Mucosa of descending colon (tissue), 3 donors: Measurements from ENCODE around the gene BIN1. TPM values are rescaled to one million over a fixed set of nuclear protein-coding genes. Genes with fewer than 3 reads are reported as not detected.

Experiments
- ATAC-seq: fragments of 200-7000 bp; cut with Tn5 transposase; one replicate; pipeline ENCODE4 v1.9.1; 2020; ENCODE audit warnings: mild to moderate bottlenecking, moderate library complexity
- DNase-seq, 3 donors: peaks; one replicate each; pipeline ENCODE4 v3.0.0-alpha.2; 2020
- H3K36me3 ChIP-seq: fragments of 200-600 bp; one replicate; pipeline ENCODE4 v1.8.0; 2021; ENCODE audit warnings: low read depth, mild to moderate bottlenecking
- H3K4me1 ChIP-seq: fragments of 200-600 bp; one replicate; pipeline ENCODE4 v1.8.0; 2021; ENCODE audit warnings: low read depth, mild to moderate bottlenecking
- H3K4me3 ChIP-seq: fragments of 200-600 bp; one replicate; pipeline ENCODE4 v1.8.0; 2021; ENCODE audit warnings: mild to moderate bottlenecking
- H3K9me3 ChIP-seq: fragments of 200-600 bp; one replicate; pipeline ENCODE4 v1.8.0; 2021; ENCODE audit warnings: mild to moderate bottlenecking
- CTCF ChIP-seq: fragments of 200-600 bp; IDR thresholded peaks from one replicate; pipeline ENCODE4 v1.8.0; 2022; ENCODE audit warnings: antibody characterized with exemption, mild to moderate bottlenecking
- intact Hi-C, 2 donors: fragments of 100-400 bp; cut with DNase I in 1 of 2; cut with micrococcal nuclease in 1 of 2; formaldehyde crosslinking; loops; one replicate each; pipeline versions ENCODE4 v1.11.0 to v1.11.1; 2022; cut with DNase I, micrococcal nuclease
- total RNA-seq, 3 donors: library from RNA; stranded (reverse); fragmentation: NEBNext Ultra II Directional in 2 of 3; extraction: Animal tissue kit (Norgen Biotek cat#: 25700) in 2 of 3; gene quantifications; one replicate each; pipeline versions ENCODE4 v1.2.1 to v1.2.4, GENCODE V29; 2021 to 2023
- donor health status: DM: no; HTN: no; CAD: no; lungs with moderate emphysema.
- donor health status: DM: no; HTN: no; CAD: no.
- donor health status: DM: no; HTN: yes; CAD: no.

BIN1 gene
- total RNA-seq, 3 donors from 2014 or later = 37.6 to 65.7 (median 46.3) TPM

GRCh38 chr2:127069003-127069402 lies 38.0 kb downstream of the BIN1 start:
- intact Hi-C loops = loop anchor here in 1 of 2 donors (10.0 kb wide), 1 partner anchor 106 kb away; no protein-coding TSS in a partner anchor
- DNase-seq = no peak
- H3K4me1 ChIP-seq = peaks cover 6% of the 10 kb centered on the region
- ATAC-seq = no peak
- no peak overlapping the region for H3K4me3 ChIP-seq
- no peak for TF ChIP-seq CTCF
- H3K9me3 ChIP-seq = no peaks in the 10 kb centered on the region
- no peaks in the 10 kb centered on the region for H3K36me3 ChIP-seq

GRCh38 chr2:127068351-127068741 lies 38.6 kb downstream of the BIN1 start:
- peaks cover 6% of the 10 kb centered on the region for H3K4me1 ChIP-seq
- DNase-seq (no peak), ATAC-seq (no peak)
- TF ChIP-seq CTCF = no peak
- H3K4me3 ChIP-seq = no peak overlapping the region
- no peaks in the 10 kb centered on the region for H3K9me3 ChIP-seq
- H3K36me3 ChIP-seq = no peaks in the 10 kb centered on the region
- intact Hi-C loops = loop anchor here in 1 of 2 donors (10.0 kb wide), 1 partner anchor 106 kb away; no protein-coding TSS in a partner anchor

GRCh38 chr2:127067620-127068350 lies 39.2 kb downstream of the BIN1 start:
- intact Hi-C loops = loop anchor here in 1 of 2 donors (10.0 kb wide), 1 partner anchor 107 kb away; no protein-coding TSS in a partner anchor
- peak; percentile 81 to 91 (median 86) for DNase-seq
- no peaks in the 10 kb centered on the region for H3K9me3 ChIP-seq
- peak; percentile 70 for ATAC-seq
- no peak overlapping the region for H3K4me3 ChIP-seq
- H3K36me3 ChIP-seq = no peaks in the 10 kb centered on the region
- TF ChIP-seq CTCF = peak; percentile 76
- peaks cover 6% of the 10 kb centered on the region for H3K4me1 ChIP-seq

GRCh38 chr2:127066942-127067341 lies 40.0 kb downstream of the BIN1 start:
- peak in 1 of 3 donors; percentile 44 for DNase-seq
- intact Hi-C loops = loop anchor here in 1 of 2 donors (10.0 kb wide), 1 partner anchor 108 kb away; no protein-coding TSS in a partner anchor
- Histone ChIP-seq H3K4me3 (no peak overlapping the region), H3K9me3 (no peaks in the 10 kb centered on the region), H3K36me3 (no peaks in the 10 kb centered on the region), H3K4me1 (peaks cover 6% of the 10 kb centered on the region)
- no peak for TF ChIP-seq CTCF
- no peak for ATAC-seq

- intact Hi-C loops = loop anchor here in 1 of 2 donors (10.0 kb wide), 1 partner anchor 109 kb away; no protein-coding TSS in a partner anchor
- no peak for DNase-seq
- Histone ChIP-seq H3K36me3 (no peaks in the 10 kb centered on the region), H3K4me3 (no peak overlapping the region), H3K4me1 (peaks cover 6% of the 10 kb centered on the region), H3K9me3 (no peaks in the 10 kb centered on the region)
- no peak for TF ChIP-seq CTCF
- ATAC-seq = no peak
These were observed 41.0 kb downstream of the BIN1 start for GRCh38 chr2:127065940-127066318.
